H9 (cell line): ENCODE results near the gene CNIH1. TPM values are rescaled to one million over a fixed set of nuclear protein-coding genes. Genes with fewer than 3 reads are reported as not detected.

Source experiments
- DNase-seq: peaks from one replicate; pipeline ENCODE4 v3.0.0-alpha.2; 2017
- H2AFZ ChIP-seq: one replicate; pipeline ENCODE4 v1.6.1; 2013; ENCODE audit warnings: mild to moderate bottlenecking, low read length, control low read depth, moderate library complexity
- H2AK5ac ChIP-seq: 2 replicates; pipeline ENCODE4 v1.6.1; 2013; ENCODE audit warnings: low read length, control low read depth, mixed read lengths; ENCODE audit not compliant: insufficient read length
- H2BK120ac ChIP-seq: one replicate; pipeline ENCODE4 v1.6.1; 2013; ENCODE audit warnings: low read depth, mild to moderate bottlenecking, low read length, control low read depth, inconsistent platforms; ENCODE audit not compliant: poor library complexity, severe bottlenecking
- H2BK12ac ChIP-seq: 2 replicates; pipeline ENCODE4 v1.6.1; 2013; ENCODE audit warnings: low read length, control low read depth, mixed read lengths, low read depth; ENCODE audit not compliant: insufficient read length
- H2BK15ac ChIP-seq: 2 replicates; pipeline ENCODE4 v1.6.1; 2013; ENCODE audit warnings: low read depth, low read length, control low read depth
- H2BK20ac ChIP-seq: one replicate; pipeline ENCODE4 v1.6.1; 2013; ENCODE audit warnings: low read depth, mild to moderate bottlenecking, low read length, control low read depth, inconsistent platforms; ENCODE audit not compliant: poor library complexity, severe bottlenecking
- H2BK5ac ChIP-seq: 2 replicates; pipeline ENCODE4 v1.6.1; 2013; ENCODE audit warnings: low read length, control low read depth, mixed read lengths; ENCODE audit not compliant: insufficient read length
- H3K14ac ChIP-seq: 2 replicates; pipeline ENCODE4 v1.6.1; 2013; ENCODE audit warnings: low read length, control low read depth; ENCODE audit not compliant: insufficient read depth
- H3K18ac ChIP-seq: 2 replicates; pipeline ENCODE4 v1.6.1; 2013; ENCODE audit warnings: low read depth, mild to moderate bottlenecking, mixed read lengths, low read length, control low read depth; ENCODE audit not compliant: insufficient read length
- H3K23ac ChIP-seq: 2 replicates; pipeline ENCODE4 v1.6.1; 2013; ENCODE audit warnings: low read length, control low read depth, mixed read lengths, low read depth; ENCODE audit not compliant: insufficient read length
- H3K23me2 ChIP-seq: 2 replicates; pipeline ENCODE4 v1.6.1; 2013; ENCODE audit warnings: low read depth, mild to moderate bottlenecking, mixed read lengths, low read length, control low read depth; ENCODE audit not compliant: insufficient read length, poor library complexity, severe bottlenecking
- H3K27ac ChIP-seq: 2 replicates; pipeline ENCODE4 v1.5.1; 2013; ENCODE audit warnings: low read length, control low read depth, mixed read lengths, low read depth; ENCODE audit not compliant: insufficient read length
- H3K27me3 ChIP-seq: 2 replicates; pipeline ENCODE4 v1.6.1; 2013; ENCODE audit warnings: low read length, control low read depth, inconsistent platforms; ENCODE audit not compliant: insufficient read depth
- H3K4ac ChIP-seq: 2 replicates; pipeline ENCODE4 v1.6.1; 2013; ENCODE audit warnings: low read depth, mild to moderate bottlenecking, control low read depth, inconsistent platforms, low read length, moderate library complexity
- H3K4me1 ChIP-seq: 2 replicates; pipeline ENCODE4 v1.6.1; 2013; ENCODE audit warnings: low read length, control low read depth, inconsistent platforms; ENCODE audit not compliant: insufficient read depth
- H3K4me2 ChIP-seq: 2 replicates; pipeline ENCODE4 v1.6.1; 2013; ENCODE audit warnings: low read length, control low read depth, mixed read lengths; ENCODE audit not compliant: insufficient read length, insufficient read depth
- H3K56ac ChIP-seq: 2 replicates; pipeline ENCODE4 v1.6.1; 2013; ENCODE audit warnings: low read depth, mild to moderate bottlenecking, mixed read lengths, low read length, control low read depth; ENCODE audit not compliant: insufficient read length
- H3K79me1 ChIP-seq: 2 replicates; pipeline ENCODE4 v1.6.1; 2013; ENCODE audit warnings: low read depth, mild to moderate bottlenecking, moderate library complexity, low read length, control low read depth, inconsistent platforms; ENCODE audit not compliant: insufficient read depth, poor library complexity, severe bottlenecking
- H3K79me2 ChIP-seq: 2 replicates; pipeline ENCODE4 v1.6.1; 2013; ENCODE audit warnings: low read length, control low read depth, inconsistent platforms; ENCODE audit not compliant: insufficient read depth
- H3K9ac ChIP-seq: 2 replicates; pipeline ENCODE4 v1.6.1; 2013; ENCODE audit warnings: low read length, control low read depth, mixed read lengths; ENCODE audit not compliant: insufficient read length; ENCODE audit errors: extremely low read depth
- H3K9me3 ChIP-seq: one replicate; pipeline ENCODE4 v1.6.1; 2013; ENCODE audit warnings: low read depth, low read length, inconsistent platforms; ENCODE audit not compliant: control insufficient read depth
- H3T11ph ChIP-seq: one replicate; pipeline ENCODE4 v1.6.1; 2013; ENCODE audit warnings: mild to moderate bottlenecking, low read length, control low read depth, inconsistent platforms
- H4K20me1 ChIP-seq: one replicate; pipeline ENCODE4 v1.6.1; 2013; ENCODE audit not compliant: control insufficient read depth, insufficient read length, insufficient read depth
- H4K5ac ChIP-seq: 2 replicates; pipeline ENCODE4 v1.6.1; 2013; ENCODE audit warnings: low read depth, mild to moderate bottlenecking, mixed read lengths, low read length, control low read depth; ENCODE audit not compliant: insufficient read length
- H4K8ac ChIP-seq: replicated peaks from 2 replicates; pipeline ENCODE4 v1.6.1; 2013; ENCODE audit warnings: low read length, control low read depth, mixed read lengths, low read depth; ENCODE audit not compliant: insufficient read length
- H4K91ac ChIP-seq: 2 replicates; pipeline ENCODE4 v1.6.1; 2013; ENCODE audit warnings: low read depth, mild to moderate bottlenecking, moderate library complexity, mixed read lengths, low read length, control low read depth; ENCODE audit not compliant: insufficient read length
- H3K27ac Mint-ChIP-seq, 3 experiments: 2 replicates in 2 of 3; 3 replicates in 1 of 3; pipeline ENCODE4 v1.8.0; 2020 to 2021; ENCODE audit warnings: mixed read lengths in 3 of 3, mild to moderate bottlenecking in 1 of 3, moderate library complexity in 1 of 3
- H3K27me3 Mint-ChIP-seq: 2 replicates; pipeline ENCODE4 v1.8.0; 2021; ENCODE audit warnings: low read depth, mild to moderate bottlenecking, moderate library complexity, mixed read lengths
- H3K36me3 Mint-ChIP-seq, 3 experiments: 2 replicates in 2 of 3; 3 replicates in 1 of 3; pipeline ENCODE4 v1.8.0; 2020 to 2021; ENCODE audit warnings: low read depth in 3 of 3, mixed read lengths in 3 of 3; ENCODE audit not compliant: insufficient read depth in 1 of 3
- H3K4me1 Mint-ChIP-seq, 2 experiments: 2 replicates each; pipeline ENCODE4 v1.8.0; 2020; ENCODE audit warnings: mixed read lengths in 2 of 2
- H3K4me3 Mint-ChIP-seq, 2 experiments: 2 replicates in 1 of 2; 3 replicates in 1 of 2; pipeline ENCODE4 v1.8.0; 2020 to 2021; ENCODE audit warnings: mild to moderate bottlenecking in 2 of 2, mixed read lengths in 2 of 2, moderate library complexity in 1 of 2
- H3K9me3 Mint-ChIP-seq, 2 experiments: 2 replicates in 1 of 2; 3 replicates in 1 of 2; pipeline ENCODE4 v1.8.0; 2020; ENCODE audit warnings: mild to moderate bottlenecking in 2 of 2, mixed read lengths in 2 of 2, moderate library complexity in 1 of 2
- WGBS: extraction: QIAGEN DNeasy Blood & Tissue Kit; methylation state at CpG from one replicate; pipeline ENCODE4 v1.1.7; 2013; ENCODE audit warnings: missing lambda C conversion rate, low lambda C conversion rate, mixed read lengths; ENCODE audit not compliant: insufficient read length; ENCODE audit errors: extremely low coverage; 5-methylcytosine and 5-hydroxymethylcytosine counted together
- total RNA-seq: library from RNA; stranded (reverse); gene quantifications from 2 replicates; pipeline ENCODE4 v1.2.1, GENCODE V29; 2021
- TF ChIP-seq, protein P1 (sequence below): fragments of 200-600 bp; sonication (generic); conservative IDR thresholded peaks from 3 replicates; pipeline ENCODE4 v1.8.0; 2021; ENCODE audit warnings: antibody characterized with exemption, mild to moderate bottlenecking

Gene CNIH1
- total RNA-seq, 1 experiment from 2014 or later: 99.3 TPM

DNA sequence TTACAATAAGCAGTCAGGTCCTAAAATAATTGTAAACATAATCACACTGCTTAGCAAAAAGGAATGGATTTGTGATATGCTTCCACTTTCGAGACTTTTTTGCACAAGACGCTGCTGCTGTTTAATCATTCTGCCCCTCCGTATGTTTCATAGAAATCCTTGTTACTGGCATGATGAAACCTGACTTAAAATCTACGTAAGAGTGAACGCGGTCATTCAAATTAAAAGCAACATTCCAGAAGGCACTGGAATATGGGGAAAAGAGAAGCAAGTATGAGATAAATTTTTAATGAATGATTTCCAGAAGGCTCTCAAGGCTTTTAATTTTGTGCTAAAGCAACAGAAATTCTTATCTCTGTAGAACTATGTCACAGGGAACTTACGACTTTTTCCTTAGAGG lies 1.1 kb downstream of the CNIH1 start:
- Histone ChIP-seq H3K9me3 (no peaks in the 10 kb centered on the region), H3K14ac (no peak overlapping the region), H2BK15ac (no peak overlapping the region), H2BK120ac (no peak overlapping the region), H4K8ac (no peak overlapping the region), H3K9ac (peak overlapping the region; percentile 89), H3K27ac (no peak overlapping the region), H3K4me1 (peaks cover 5% of the 10 kb centered on the region; the same call in 1 of the 2 replicates), H3T11ph (no peak overlapping the region), H3K27me3 (no peaks in the 10 kb centered on the region), H3K79me2 (peaks cover 30% of the 10 kb centered on the region), H2AFZ (no peak overlapping the region), H3K23me2 (peaks cover 4% of the 10 kb centered on the region), H3K79me1 (peaks cover 3% of the 10 kb centered on the region), H4K5ac (no peak overlapping the region), H2AK5ac (no peak overlapping the region), H3K18ac (no peak overlapping the region), H3K4me2 (peak overlapping the region; percentile 70), H3K23ac (no peak overlapping the region), H3K56ac (no peak overlapping the region), H2BK20ac (no peak overlapping the region), H3K4ac (no peak overlapping the region), H4K20me1 (no peaks in the 10 kb centered on the region), H2BK12ac (no peak overlapping the region), H2BK5ac (no peak overlapping the region), H4K91ac (no peak overlapping the region)
- H3K4me1 Mint-ChIP-seq: peaks cover 34 to 55% of the 10 kb centered on the region in 2 experiments
- no peak for DNase-seq
- H3K27ac Mint-ChIP-seq: peak overlapping the region; percentile 93 to 99 (median 98); a peak in 6 of 7 replicates
- H3K9me3 Mint-ChIP-seq: no peaks in the 10 kb centered on the region
- WGBS: no CpG with 5 or more reads among the region's 7 CpGs
- H3K27me3 Mint-ChIP-seq: no peaks in the 10 kb centered on the region
- peaks cover 10 to 23% (median 21%) of the 10 kb centered on the region in 3 experiments for H3K36me3 Mint-ChIP-seq
- H3K4me3 Mint-ChIP-seq: peak overlapping the region; percentile 81 to 97
- TF ChIP-seq, protein P1, sequence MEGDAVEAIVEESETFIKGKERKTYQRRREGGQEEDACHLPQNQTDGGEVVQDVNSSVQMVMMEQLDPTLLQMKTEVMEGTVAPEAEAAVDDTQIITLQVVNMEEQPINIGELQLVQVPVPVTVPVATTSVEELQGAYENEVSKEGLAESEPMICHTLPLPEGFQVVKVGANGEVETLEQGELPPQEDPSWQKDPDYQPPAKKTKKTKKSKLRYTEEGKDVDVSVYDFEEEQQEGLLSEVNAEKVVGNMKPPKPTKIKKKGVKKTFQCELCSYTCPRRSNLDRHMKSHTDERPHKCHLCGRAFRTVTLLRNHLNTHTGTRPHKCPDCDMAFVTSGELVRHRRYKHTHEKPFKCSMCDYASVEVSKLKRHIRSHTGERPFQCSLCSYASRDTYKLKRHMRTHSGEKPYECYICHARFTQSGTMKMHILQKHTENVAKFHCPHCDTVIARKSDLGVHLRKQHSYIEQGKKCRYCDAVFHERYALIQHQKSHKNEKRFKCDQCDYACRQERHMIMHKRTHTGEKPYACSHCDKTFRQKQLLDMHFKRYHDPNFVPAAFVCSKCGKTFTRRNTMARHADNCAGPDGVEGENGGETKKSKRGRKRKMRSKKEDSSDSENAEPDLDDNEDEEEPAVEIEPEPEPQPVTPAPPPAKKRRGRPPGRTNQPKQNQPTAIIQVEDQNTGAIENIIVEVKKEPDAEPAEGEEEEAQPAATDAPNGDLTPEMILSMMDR: no peak
